ENCODE data around the gene FOXA2.
"Not testable (repeated sequence)": the region's sequence is repeated elsewhere in the genome, so short reads cannot be mapped to it uniquely, and the experiment has no call there.

The FOXA2 gene

DNA sequence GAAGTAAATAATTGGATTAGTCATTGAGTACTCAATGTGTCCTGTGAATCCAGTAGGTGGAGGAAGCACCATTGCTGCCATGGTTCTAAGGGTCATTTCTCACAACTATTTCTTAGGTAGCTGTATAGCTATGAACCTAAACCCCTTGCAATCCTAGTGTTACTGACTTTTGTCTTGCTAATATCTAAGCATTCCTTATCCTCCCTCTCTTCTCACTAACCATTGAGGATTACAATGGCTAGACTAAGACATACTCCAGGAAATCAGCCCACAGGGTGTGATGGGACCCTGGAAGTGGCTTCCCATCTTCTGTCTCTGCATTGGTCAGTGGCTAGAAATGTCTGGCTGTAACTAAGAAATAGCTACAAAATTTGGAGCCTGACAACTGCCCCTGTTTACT is 27.3 kb upstream of the FOXA2 start:
- Histone ChIP-seq H3K4me1 (ENCODE audit: insufficient read depth, low read length) (peaks cover 14% of the 10 kb centered on the region; the same call in 1 of the 2 replicates), H3K27me3 (ENCODE audit: insufficient read depth, low read length) (peaks cover 3% of the 10 kb centered on the region; the same call in 1 of the 2 replicates), H3K36me3 (ENCODE audit: insufficient read depth, low read length) (no peaks in the 10 kb centered on the region), H3K9ac (ENCODE audit: low read depth, low read length) (no peak overlapping the region), H3K27ac (ENCODE audit: low read depth, low read length) (0 out of 2 replicates have a peak overlapping the region, but pooled peaks have one; percentile 6), H3K4me3 (ENCODE audit: low read length) (no peak overlapping the region), H3K9me3 (ENCODE audit: insufficient read depth, low read depth, low read length) (0 out of 2 replicates have a peak, but pooled peaks cover 3% of the 10 kb centered on the region)

DNA sequence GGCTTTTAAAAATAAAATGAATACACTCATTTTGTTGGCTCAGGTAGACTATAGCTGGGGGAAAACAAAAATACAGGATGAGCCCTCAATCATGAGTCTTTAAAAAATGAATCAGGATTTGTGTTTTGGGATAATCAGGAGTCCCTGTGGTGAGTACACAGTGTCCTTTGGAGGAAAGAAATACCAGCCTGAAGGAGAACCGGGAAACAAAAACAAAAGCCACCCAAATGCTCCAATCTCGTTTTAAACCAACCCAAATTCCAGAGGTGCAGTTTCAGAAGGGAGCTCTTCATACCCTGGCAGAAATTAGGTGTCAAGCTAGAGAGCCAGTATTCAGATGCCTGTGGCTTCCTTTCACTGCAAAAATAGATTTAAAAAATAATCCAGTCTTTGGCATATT is 23.3 kb upstream of the FOXA2 start:
- Histone ChIP-seq H3K4me3 (ENCODE audit: low read length) (no peak overlapping the region), H3K36me3 (ENCODE audit: insufficient read depth, low read length) (no peaks in the 10 kb centered on the region), H3K9ac (ENCODE audit: low read depth, low read length) (no peak overlapping the region), H3K4me1 (ENCODE audit: insufficient read depth, low read length) (peaks cover 18% of the 10 kb centered on the region; the same call in 1 of the 2 replicates), H3K27ac (ENCODE audit: low read depth, low read length) (no peak overlapping the region), H3K27me3 (ENCODE audit: insufficient read depth, low read length) (peaks cover 16% of the 10 kb centered on the region; the same call in 1 of the 2 replicates), H3K9me3 (ENCODE audit: insufficient read depth, low read depth, low read length) (0 out of 2 replicates have a peak, but pooled peaks cover 3% of the 10 kb centered on the region)
- 48% methylated on average over 2 of the region's 2 CpGs for WGBS

DNA sequence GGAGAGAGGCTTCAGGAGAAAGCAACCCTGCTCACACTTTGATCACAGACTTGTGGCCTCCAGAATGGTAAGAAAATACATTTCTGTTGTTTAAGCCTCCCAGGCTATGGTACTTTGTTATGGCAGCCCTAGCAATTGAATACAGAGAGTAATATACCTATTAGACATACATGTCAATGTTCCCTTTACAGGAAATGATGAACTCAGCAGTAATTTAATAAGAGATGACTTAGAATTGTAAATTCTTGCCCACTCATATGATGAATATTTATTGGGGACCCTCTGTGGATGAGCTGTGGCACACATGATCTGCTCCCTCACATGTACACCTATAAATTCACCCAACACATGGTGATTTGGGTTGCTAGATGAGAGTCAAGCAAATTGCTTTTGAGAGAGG is 20.4 kb upstream of the FOXA2 start:
- Histone ChIP-seq H3K9ac (ENCODE audit: low read depth, low read length) (no peak overlapping the region), H3K36me3 (ENCODE audit: insufficient read depth, low read length) (no peaks in the 10 kb centered on the region), H3K27me3 (ENCODE audit: insufficient read depth, low read length) (peaks cover 27% of the 10 kb centered on the region; the same call in 1 of the 2 replicates), H3K27ac (ENCODE audit: low read depth, low read length) (no peak overlapping the region), H3K4me1 (ENCODE audit: insufficient read depth, low read length) (peaks cover 21% of the 10 kb centered on the region; the same call in 1 of the 2 replicates), H3K4me3 (ENCODE audit: low read length) (no peak overlapping the region), H3K9me3 (ENCODE audit: insufficient read depth, low read depth, low read length) (no peaks in the 10 kb centered on the region)

DNA sequence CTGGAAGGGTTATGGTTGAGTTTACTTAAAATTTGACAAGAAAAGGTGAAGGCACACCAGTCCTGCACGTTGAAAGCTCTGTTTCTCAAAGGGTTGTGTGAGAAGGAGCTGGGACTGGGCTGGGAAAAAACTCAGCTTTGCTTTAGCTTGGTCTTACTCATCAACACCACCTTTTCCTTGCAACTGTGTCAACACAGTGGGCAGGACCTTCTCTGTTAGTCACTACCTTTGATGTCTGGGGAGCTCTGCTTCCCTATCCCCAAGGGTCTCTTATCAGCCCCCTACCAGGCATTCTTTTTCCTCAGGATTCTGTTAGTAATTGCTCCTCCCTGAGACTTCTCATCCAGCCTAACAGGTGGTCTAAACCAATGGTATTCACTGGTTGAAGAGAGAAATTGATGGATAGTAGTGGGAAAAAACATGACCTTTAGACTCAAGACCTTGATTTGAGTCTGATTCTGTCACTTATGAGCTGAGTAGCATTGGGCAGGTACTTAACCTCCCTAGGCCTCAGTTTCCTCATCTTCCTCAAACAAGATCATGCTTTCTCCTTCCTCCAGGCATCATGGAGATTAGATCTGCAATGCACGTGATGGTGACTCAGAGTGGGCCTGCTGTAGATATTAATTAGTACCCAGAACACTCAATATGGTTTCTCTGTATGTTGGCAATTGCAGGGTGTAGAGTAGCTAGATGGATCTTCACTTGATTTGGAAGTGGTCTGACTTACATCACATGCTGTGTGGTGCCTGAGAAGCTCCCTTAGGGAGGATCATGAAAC is 17.2 kb upstream of the FOXA2 start:
- no peaks in the 10 kb centered on the region for H3K36me3 ChIP-seq (ENCODE audit: insufficient read depth, low read length)
- H3K4me1 ChIP-seq (ENCODE audit: insufficient read depth, low read length) = peaks cover 6% of the 10 kb centered on the region; the same call in 1 of the 2 replicates
- no peak overlapping the region for H3K27ac ChIP-seq (ENCODE audit: low read depth, low read length)
- no peak overlapping the region for H3K4me3 ChIP-seq (ENCODE audit: low read length)
- WGBS = 12% methylated on average over 1 of the region's 2 CpGs
- H3K27me3 ChIP-seq (ENCODE audit: insufficient read depth, low read length) = peaks cover 43% of the 10 kb centered on the region; the same call in 1 of the 2 replicates
- H3K9ac ChIP-seq (ENCODE audit: low read depth, low read length) = no peak overlapping the region
- H3K9me3 ChIP-seq (ENCODE audit: insufficient read depth, low read depth, low read length) = no peaks in the 10 kb centered on the region

DNA sequence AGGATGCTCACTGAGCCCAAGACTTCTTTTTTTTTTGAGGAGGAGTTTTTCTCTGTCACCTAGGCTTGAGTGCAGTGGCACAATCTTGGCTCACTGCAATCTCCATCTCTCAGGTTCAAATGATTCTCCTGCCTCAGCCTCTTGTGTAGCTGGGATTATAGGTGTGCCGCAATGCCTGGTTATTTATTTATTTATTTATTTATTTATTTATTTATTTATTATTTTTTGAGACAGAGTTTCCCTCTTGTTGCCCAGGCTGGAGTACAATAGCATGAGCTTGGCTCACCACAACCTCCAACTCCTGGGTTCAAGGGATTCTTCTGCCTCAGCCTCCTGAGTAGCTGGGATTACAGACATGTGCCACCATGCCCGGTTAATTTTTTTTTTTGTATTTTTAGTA is 14.9 kb upstream of the FOXA2 start:
- not testable (repeated sequence) for H3K9ac ChIP-seq (ENCODE audit: low read depth, low read length); H3K9me3 ChIP-seq (ENCODE audit: insufficient read depth, low read depth, low read length); H3K27ac ChIP-seq (ENCODE audit: low read depth, low read length); H3K36me3 ChIP-seq (ENCODE audit: insufficient read depth, low read length); H3K4me3 ChIP-seq (ENCODE audit: low read length); H3K4me1 ChIP-seq (ENCODE audit: insufficient read depth, low read length)
- WGBS = 90% methylated on average over 1 of the region's 2 CpGs
- peaks cover 55% of the 10 kb centered on the region for H3K27me3 ChIP-seq (ENCODE audit: insufficient read depth, low read length)

DNA sequence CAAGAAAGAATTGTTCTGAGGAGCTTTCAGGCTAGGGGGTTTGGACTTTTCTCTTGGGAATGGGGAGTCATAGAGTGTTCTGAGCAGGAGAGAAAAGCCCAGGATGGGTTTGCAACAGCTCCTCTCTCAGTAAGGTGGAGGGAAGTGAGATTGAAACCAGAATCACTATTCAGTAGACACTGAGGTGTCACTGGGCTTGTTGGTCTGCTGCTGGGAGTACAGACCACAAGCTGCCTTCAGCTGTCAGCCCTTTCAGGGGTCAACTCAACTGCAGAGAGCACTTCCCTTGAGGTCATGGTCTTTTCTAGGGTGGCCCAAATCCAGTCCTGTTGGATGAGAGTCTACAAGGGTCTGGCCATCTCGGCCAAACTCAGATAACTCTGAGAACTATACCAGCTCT is 12.9 kb upstream of the FOXA2 start:
- Histone ChIP-seq H3K36me3 (ENCODE audit: insufficient read depth, low read length) (no peaks in the 10 kb centered on the region), H3K4me1 (ENCODE audit: insufficient read depth, low read length) (peaks cover 4% of the 10 kb centered on the region; the same call in 1 of the 2 replicates), H3K9ac (ENCODE audit: low read depth, low read length) (no peak overlapping the region), H3K27ac (ENCODE audit: low read depth, low read length) (no peak overlapping the region), H3K27me3 (ENCODE audit: insufficient read depth, low read length) (peaks cover 57% of the 10 kb centered on the region), H3K9me3 (ENCODE audit: insufficient read depth, low read depth, low read length) (no peaks in the 10 kb centered on the region), H3K4me3 (ENCODE audit: low read length) (no peak overlapping the region)
- 98% methylated on average over 1 of the region's 1 CpG for WGBS

DNA sequence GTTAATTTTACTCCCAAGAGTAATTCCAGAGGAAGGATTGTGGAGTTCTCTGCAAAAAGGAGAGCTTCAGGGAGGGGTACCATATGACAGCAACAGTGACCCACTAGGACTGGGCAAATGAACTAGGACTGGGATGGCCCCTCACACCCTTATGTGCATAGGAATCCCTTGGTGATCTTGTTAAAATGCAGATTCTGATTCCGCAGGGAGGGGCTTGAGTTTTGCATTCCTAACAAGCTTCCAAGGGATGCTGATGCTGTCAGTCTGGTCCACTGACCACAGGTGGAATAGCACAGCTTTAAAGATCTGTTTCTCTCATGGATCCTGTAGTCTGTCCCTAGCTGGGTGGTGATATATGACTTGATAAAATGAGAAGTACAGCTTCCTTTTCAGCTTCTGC is 6.3 kb upstream of the FOXA2 start:
- H3K27ac ChIP-seq (ENCODE audit: low read depth, low read length) = no peak overlapping the region
- H3K36me3 ChIP-seq (ENCODE audit: insufficient read depth, low read length) = no peaks in the 10 kb centered on the region
- H3K27me3 ChIP-seq (ENCODE audit: insufficient read depth, low read length) = peaks cover 92% of the 10 kb centered on the region
- peaks cover 31% of the 10 kb centered on the region for H3K4me1 ChIP-seq (ENCODE audit: insufficient read depth, low read length)
- no peak overlapping the region for H3K9ac ChIP-seq (ENCODE audit: low read depth, low read length)
- WGBS = 2% methylated on average over 1 of the region's 1 CpG
- no peak overlapping the region for H3K4me3 ChIP-seq (ENCODE audit: low read length)
- H3K9me3 ChIP-seq (ENCODE audit: insufficient read depth, low read depth, low read length) = no peaks in the 10 kb centered on the region

DNA sequence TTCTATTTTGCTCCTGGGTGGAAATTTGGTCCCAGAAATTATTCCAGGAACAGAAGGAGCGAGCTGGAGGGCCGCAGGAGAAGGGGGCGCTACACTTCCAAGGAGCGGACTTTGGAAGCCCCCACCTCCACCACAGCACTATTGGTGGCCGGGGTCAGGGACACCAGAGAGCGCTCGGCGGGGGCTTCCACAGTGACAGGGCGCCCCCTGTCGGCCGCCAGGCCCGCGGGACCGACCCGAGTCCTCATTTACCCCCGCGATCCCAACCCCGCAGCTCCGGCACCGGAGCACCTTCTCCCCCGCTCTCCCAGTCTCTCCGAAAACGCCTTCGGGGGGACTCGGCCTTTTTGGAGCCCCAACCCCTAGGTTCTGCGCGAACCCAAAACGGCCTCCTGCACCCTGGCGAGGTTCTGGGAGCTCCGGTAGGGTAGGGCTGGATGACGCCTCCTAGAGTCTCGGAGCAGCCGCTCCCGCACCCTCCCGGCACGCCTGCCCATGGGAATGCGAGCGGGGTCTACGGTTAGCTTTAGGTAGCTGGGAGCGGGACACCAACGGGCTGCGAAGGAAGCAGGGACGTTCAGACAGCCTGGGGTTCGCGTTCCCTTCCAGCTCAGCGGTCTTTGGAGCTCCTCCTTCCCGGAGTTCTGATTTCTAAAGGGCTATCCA is 2.4 kb upstream of the FOXA2 start:
- 1% methylated on average over 47 of the region's 47 CpGs for WGBS
- Histone ChIP-seq H3K9me3 (ENCODE audit: insufficient read depth, low read depth, low read length) (no peaks in the 10 kb centered on the region; the same call in 1 of the 2 replicates), H3K27me3 (ENCODE audit: insufficient read depth, low read length) (peaks cover 99% of the 10 kb centered on the region), H3K27ac (ENCODE audit: low read depth, low read length) (no peak overlapping the region), H3K36me3 (ENCODE audit: insufficient read depth, low read length) (no peaks in the 10 kb centered on the region), H3K9ac (ENCODE audit: low read depth, low read length) (no peak overlapping the region), H3K4me3 (ENCODE audit: low read length) (peak overlapping the region; percentile 40), H3K4me1 (ENCODE audit: insufficient read depth, low read length) (peaks cover 30% of the 10 kb centered on the region)

DNA sequence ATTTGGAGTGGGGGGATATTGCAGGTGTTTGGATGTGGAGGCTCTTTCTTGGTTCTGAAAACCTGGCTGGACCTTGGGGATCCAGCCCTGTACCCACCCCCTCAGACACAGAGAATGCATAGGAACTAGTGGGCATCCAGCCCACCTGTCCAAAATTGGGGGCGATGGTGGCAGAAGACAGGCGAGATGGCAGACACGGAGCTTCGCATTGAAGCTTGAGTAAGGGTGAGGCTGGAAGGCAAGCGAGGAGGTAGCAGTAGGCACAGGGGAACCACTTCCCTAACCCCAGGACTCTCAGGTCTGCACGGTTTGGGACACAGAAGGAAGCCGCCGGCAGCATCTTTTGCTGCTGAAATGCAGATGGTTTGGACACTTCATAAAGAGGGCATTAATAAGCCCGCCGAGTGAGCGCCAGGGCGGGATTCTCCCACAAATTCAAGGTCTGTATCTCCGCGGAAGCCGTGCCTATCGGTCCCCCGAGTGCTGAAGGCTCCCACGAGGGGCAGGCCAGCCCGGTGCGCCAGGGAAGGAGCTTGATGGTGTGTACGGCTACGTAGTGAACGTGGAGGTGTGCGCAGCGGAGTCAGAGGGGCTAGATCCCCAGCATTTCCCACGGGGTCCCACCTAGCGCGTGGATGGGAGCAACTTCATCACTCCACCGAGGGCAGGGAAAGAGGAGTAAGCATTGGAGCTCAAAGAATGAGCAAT is 1.6 kb upstream of the FOXA2 start:
- WGBS = 20% methylated on average over 28 of the region's 29 CpGs
- no peak overlapping the region for H3K27ac ChIP-seq (ENCODE audit: low read depth, low read length)
- peaks cover 22% of the 10 kb centered on the region; the same call in 1 of the 2 replicates for H3K4me1 ChIP-seq (ENCODE audit: insufficient read depth, low read length)
- H3K27me3 ChIP-seq (ENCODE audit: insufficient read depth, low read length) = peaks cover 99% of the 10 kb centered on the region
- no peak overlapping the region for H3K4me3 ChIP-seq (ENCODE audit: low read length)
- H3K36me3 ChIP-seq (ENCODE audit: insufficient read depth, low read length) = no peaks in the 10 kb centered on the region
- no peak overlapping the region for H3K9ac ChIP-seq (ENCODE audit: low read depth, low read length)
- no peaks in the 10 kb centered on the region; the same call in 1 of the 2 replicates for H3K9me3 ChIP-seq (ENCODE audit: insufficient read depth, low read depth, low read length)

DNA sequence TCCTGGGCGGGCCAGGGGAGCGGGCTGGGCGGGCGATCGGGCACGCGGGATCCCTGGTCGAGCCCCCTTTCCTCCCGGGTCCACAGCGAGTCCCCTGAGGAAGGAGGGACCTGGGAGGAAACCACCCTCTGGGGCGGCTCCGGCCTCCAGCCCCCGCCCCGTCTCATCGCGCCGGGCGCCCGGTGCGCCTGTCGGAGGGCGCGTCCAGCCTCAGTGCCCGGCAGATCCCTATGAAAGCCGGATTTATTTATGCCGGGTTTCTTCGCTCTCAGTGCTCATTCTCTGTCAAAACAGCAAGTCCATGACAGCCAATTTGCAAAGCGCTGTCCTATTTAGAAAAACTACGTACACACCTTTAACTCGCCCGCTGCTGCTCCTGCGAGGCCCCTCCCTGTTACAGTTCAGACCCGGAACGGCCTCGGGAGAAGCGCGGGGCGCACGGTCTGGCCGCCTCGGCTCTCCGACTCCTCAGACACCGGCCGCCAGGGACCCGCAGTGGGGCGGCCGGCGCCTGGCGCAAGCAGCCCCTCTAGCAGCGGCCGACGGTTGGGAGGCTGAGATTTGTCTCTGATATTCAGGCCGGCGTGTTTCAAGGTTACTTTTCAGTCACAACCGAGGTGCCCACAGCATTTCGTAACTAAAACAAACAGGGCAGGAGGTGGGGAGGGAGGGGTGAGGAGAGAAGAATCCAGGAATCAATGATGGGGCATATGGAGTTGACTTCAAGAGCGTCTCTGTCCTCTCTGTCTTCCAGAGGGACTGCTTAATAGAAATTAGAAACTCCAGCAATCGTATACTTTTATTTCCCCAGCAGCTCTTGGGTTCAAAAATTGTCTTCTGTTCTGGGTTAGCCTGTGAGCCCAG is 782 bp upstream of the FOXA2 start:
- Histone ChIP-seq H3K4me1 (ENCODE audit: insufficient read depth, low read length) (peaks cover 16% of the 10 kb centered on the region; the same call in 1 of the 2 replicates), H3K27ac (ENCODE audit: low read depth, low read length) (no peak overlapping the region), H3K36me3 (ENCODE audit: insufficient read depth, low read length) (no peaks in the 10 kb centered on the region), H3K9me3 (ENCODE audit: insufficient read depth, low read depth, low read length) (no peaks in the 10 kb centered on the region; the same call in 1 of the 2 replicates), H3K9ac (ENCODE audit: low read depth, low read length) (no peak overlapping the region), H3K4me3 (ENCODE audit: low read length) (peak overlapping the region; percentile 26), H3K27me3 (ENCODE audit: insufficient read depth, low read length) (peaks cover 99% of the 10 kb centered on the region)
- 2% methylated on average over 58 of the region's 58 CpGs for WGBS

Data from HUES64 (cell line).